Right atrium auricular region (tissue), 2 donors: ENCODE results near the gene PLD1. TPM values are rescaled to one million over a fixed set of nuclear protein-coding genes. Genes with fewer than 3 reads are reported as not detected.
A peak's percentile ranks its signal among the peaks of the same experiment; 100 is the strongest.

Source experiments
- DNase-seq: peaks from one replicate; pipeline ENCODE4 v3.0.0-alpha.2; 2019; ENCODE audit warnings: low spot score
- H3K27ac ChIP-seq, 2 donors: fragments of 200-600 bp; sonication (generic); 1 replicate in 1 of 2; 2 replicates in 1 of 2; pipeline ENCODE4 v1.5.1; 2016 to 2019
- H3K27me3 ChIP-seq, 2 donors: fragments of 200-600 bp; sonication (generic); one replicate each; pipeline versions ENCODE4 v1.5.1 to v1.6.0; 2017 to 2019
- H3K36me3 ChIP-seq: fragments of 200-600 bp; sonication (generic); one replicate; pipeline ENCODE4 v1.5.1; 2016
- H3K4me1 ChIP-seq, 2 donors: fragments of 200-600 bp; sonication (generic); one replicate each; pipeline versions ENCODE4 v1.5.1 to v1.6.0; 2017 to 2019
- H3K4me3 ChIP-seq, 2 donors: fragments of 200-600 bp; sonication (generic); 1 replicate in 1 of 2; 2 replicates in 1 of 2; pipeline ENCODE4 v1.5.1; 2017 to 2019; ENCODE audit warnings: mild to moderate bottlenecking in 1 of 2, moderate library complexity in 1 of 2
- H3K9me3 ChIP-seq, 2 donors: fragments of 200-600 bp; sonication (generic); one replicate each; pipeline ENCODE4 v1.5.1; 2019
- total RNA-seq, 2 donors: library from RNA; depleted of rRNA; stranded (reverse); fragments of >200 nt; gene quantifications; one replicate each; pipeline ENCODE4 v1.1.0, GENCODE V29; 2016
- TF ChIP-seq, protein P1 (sequence below), 2 donors: fragments of 200-600 bp; sonication (generic); IDR thresholded peaks; one replicate each; pipeline ENCODE4 v1.5.1; 2019; ENCODE audit warnings: antibody characterized with exemption in 2 of 2

Gene PLD1
- total RNA-seq, 2 donors from 2014 or later: 64.5 to 111 TPM

DNA sequence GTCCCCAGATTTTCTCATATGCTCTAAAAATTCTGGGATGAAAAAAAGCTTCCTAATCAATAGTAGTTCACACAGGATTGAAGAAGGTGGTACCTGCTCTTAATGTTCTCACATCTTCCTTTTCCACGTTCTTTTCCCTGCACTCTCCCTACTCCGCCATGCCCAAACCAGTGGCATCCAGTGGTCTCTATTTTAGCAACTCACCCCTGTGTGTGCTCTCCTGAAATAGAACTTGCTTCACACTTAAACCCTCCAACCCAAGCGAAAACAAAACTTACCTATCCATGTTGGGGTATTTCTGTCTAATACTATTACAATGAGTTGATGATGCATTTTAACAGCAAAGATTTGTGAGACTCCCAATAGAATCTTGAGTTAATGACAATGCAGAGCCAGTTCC, 148.8 kb downstream of the PLD1 start:
- DNase-seq: no peak
- peaks cover 37% of the 10 kb centered on the region for H3K36me3 ChIP-seq
- H3K4me1 ChIP-seq: peaks cover 0 to 4% of the 10 kb centered on the region in 2 donors
- H3K4me3 ChIP-seq: no peak overlapping the region
- TF ChIP-seq, protein P1, sequence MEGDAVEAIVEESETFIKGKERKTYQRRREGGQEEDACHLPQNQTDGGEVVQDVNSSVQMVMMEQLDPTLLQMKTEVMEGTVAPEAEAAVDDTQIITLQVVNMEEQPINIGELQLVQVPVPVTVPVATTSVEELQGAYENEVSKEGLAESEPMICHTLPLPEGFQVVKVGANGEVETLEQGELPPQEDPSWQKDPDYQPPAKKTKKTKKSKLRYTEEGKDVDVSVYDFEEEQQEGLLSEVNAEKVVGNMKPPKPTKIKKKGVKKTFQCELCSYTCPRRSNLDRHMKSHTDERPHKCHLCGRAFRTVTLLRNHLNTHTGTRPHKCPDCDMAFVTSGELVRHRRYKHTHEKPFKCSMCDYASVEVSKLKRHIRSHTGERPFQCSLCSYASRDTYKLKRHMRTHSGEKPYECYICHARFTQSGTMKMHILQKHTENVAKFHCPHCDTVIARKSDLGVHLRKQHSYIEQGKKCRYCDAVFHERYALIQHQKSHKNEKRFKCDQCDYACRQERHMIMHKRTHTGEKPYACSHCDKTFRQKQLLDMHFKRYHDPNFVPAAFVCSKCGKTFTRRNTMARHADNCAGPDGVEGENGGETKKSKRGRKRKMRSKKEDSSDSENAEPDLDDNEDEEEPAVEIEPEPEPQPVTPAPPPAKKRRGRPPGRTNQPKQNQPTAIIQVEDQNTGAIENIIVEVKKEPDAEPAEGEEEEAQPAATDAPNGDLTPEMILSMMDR (IDR thresholded peaks at IDR 0.05): no peak
- H3K27me3 ChIP-seq: no peaks in the 10 kb centered on the region
- H3K27ac ChIP-seq: peak overlapping the region in 1 of 2 donors; percentile 55
- no peaks in the 10 kb centered on the region for H3K9me3 ChIP-seq

DNA sequence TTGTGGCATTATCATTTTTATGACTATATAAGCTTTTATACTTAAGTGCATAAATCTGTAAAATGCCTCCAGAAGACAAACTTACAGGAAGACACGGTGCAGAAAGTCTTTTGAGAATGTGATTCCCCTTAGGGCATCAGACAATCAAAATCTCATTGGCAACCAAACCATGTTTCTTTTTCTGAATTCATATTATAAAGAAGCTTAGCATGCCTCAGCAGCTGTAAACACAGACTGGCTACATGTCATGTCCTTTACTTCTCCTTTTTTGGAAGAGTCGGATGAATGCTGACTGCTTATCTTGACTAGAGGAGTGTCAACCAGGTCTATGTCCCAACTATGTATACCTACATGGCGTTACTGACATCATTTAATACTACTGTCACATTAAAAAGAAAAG, 150.1 kb downstream of the PLD1 start:
- Histone ChIP-seq H3K4me1 (peaks cover 0 to 6% of the 10 kb centered on the region in 2 donors), H3K4me3 (no peak overlapping the region), H3K36me3 (peaks cover 37% of the 10 kb centered on the region), H3K9me3 (no peaks in the 10 kb centered on the region), H3K27me3 (no peaks in the 10 kb centered on the region), H3K27ac (peak overlapping the region; percentile 40 to 55)
- TF ChIP-seq, protein P1 (IDR thresholded peaks at IDR 0.05): no peak
- DNase-seq: no peak

DNA sequence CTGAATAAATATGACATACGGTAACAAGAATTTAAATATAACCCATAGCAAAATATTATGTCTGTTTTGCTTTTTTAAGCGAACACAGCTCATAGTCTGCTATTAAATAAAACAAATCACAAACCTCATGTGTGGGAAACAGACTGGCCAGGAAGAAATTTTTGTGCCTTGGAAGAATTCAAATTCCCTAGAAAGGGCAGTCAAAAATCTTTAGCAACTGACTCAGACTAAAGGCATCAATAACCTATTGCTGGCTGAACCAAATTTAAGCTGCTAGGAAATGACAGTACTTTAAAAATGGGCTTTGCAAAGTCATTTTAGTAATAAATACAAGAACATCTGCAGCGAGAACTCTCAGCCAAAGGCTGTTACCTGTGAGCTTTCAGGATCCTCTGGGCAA, 151.4 kb downstream of the PLD1 start:
- Histone ChIP-seq H3K27ac (peak overlapping the region in 1 of 2 donors; percentile 37), H3K4me3 (no peak overlapping the region), H3K4me1 (peaks cover 0 to 19% of the 10 kb centered on the region in 2 donors), H3K27me3 (no peaks in the 10 kb centered on the region), H3K9me3 (no peaks in the 10 kb centered on the region), H3K36me3 (peaks cover 37% of the 10 kb centered on the region)
- no peak for DNase-seq
- TF ChIP-seq, protein P1 (IDR thresholded peaks at IDR 0.05): no peak

DNA sequence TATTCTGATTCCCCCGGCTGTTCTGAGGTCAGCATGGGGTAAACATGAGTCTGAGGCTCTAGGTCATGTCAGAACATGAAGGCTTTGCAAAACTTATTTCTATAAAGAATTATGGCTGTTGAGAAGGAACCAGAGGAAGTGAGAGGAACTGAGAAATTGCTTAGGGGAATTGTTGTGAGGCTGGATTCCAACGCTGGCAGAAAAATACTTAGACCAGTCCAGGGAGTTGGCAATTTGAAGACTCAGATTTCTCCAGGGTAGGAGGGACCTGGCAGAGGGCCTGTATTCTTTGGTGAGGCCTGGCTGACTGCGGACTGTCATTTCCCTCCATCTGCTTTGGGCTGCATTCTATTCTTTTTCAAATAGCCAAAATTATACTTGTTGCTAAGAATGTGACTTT, 155.5 kb downstream of the PLD1 start:
- H3K9me3 ChIP-seq: no peaks in the 10 kb centered on the region
- H3K4me1 ChIP-seq: peaks cover 0 to 28% of the 10 kb centered on the region in 2 donors
- no peaks in the 10 kb centered on the region for H3K27me3 ChIP-seq
- H3K27ac ChIP-seq: peak overlapping the region; percentile 50 to 60
- H3K4me3 ChIP-seq: no peak overlapping the region
- peaks cover 9% of the 10 kb centered on the region for H3K36me3 ChIP-seq
- TF ChIP-seq, protein P1 (IDR thresholded peaks at IDR 0.05): no peak
- peak; percentile 75 for DNase-seq

DNA sequence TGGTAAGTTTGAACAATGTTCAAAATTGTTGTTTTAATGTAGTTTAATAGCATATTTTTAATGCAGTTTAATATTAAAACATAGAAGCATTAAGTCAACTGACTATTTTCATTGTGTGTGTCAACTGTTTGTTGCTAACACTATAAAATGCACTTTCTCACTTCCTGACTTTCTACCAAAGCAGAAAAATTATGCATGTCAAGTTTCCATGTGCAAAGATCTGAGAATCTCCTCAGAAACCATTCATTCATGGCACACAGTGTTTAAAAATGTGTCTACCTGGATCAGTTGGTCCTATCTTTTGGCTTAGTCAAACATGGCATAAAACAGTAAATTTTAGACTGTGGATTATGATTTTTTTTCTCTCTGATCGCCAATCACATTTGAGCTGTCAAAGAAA, 156.0 kb downstream of the PLD1 start:
- peaks cover 9% of the 10 kb centered on the region for H3K36me3 ChIP-seq
- DNase-seq: no peak
- no peaks in the 10 kb centered on the region for H3K9me3 ChIP-seq
- H3K27me3 ChIP-seq: no peaks in the 10 kb centered on the region
- peak overlapping the region; percentile 50 to 60 for H3K27ac ChIP-seq
- peaks cover 0 to 29% of the 10 kb centered on the region in 2 donors for H3K4me1 ChIP-seq
- no peak overlapping the region for H3K4me3 ChIP-seq
- TF ChIP-seq, protein P1 (IDR thresholded peaks at IDR 0.05): no peak

DNA sequence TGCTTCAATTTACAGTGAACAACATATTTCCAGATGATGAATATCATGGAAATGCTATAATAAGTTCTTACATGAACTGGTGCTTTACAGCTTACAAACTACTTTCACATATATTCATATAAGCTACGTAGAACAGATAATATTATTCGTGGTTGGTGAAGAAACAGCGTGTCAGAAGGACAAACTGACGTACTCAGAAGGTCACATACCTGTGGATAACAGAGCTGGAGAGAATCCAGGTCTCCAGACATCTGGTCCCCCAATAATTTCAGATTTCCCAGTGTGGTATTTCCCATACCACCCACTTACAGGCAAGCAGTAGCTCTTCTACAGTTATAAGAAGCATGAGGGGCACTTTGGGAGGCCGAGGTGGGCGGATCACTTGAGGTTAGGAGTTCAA, 156.6 kb downstream of the PLD1 start:
- Histone ChIP-seq H3K4me1 (peaks cover 0 to 32% of the 10 kb centered on the region in 2 donors), H3K9me3 (no peaks in the 10 kb centered on the region), H3K36me3 (peaks cover 6% of the 10 kb centered on the region), H3K27me3 (no peaks in the 10 kb centered on the region), H3K27ac (peak overlapping the region; percentile 50 to 60), H3K4me3 (no peak overlapping the region)
- DNase-seq: no peak
- TF ChIP-seq, protein P1 (IDR thresholded peaks at IDR 0.05): no peak
